Measurements from ENCODE around the gene GHSR.
"Not testable (repeated sequence)": the region's sequence is repeated elsewhere in the genome, so short reads cannot be mapped to it uniquely, and the experiment has no call there.

The GHSR gene, protein sequence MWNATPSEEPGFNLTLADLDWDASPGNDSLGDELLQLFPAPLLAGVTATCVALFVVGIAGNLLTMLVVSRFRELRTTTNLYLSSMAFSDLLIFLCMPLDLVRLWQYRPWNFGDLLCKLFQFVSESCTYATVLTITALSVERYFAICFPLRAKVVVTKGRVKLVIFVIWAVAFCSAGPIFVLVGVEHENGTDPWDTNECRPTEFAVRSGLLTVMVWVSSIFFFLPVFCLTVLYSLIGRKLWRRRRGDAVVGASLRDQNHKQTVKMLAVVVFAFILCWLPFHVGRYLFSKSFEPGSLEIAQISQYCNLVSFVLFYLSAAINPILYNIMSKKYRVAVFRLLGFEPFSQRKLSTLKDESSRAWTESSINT

DNA sequence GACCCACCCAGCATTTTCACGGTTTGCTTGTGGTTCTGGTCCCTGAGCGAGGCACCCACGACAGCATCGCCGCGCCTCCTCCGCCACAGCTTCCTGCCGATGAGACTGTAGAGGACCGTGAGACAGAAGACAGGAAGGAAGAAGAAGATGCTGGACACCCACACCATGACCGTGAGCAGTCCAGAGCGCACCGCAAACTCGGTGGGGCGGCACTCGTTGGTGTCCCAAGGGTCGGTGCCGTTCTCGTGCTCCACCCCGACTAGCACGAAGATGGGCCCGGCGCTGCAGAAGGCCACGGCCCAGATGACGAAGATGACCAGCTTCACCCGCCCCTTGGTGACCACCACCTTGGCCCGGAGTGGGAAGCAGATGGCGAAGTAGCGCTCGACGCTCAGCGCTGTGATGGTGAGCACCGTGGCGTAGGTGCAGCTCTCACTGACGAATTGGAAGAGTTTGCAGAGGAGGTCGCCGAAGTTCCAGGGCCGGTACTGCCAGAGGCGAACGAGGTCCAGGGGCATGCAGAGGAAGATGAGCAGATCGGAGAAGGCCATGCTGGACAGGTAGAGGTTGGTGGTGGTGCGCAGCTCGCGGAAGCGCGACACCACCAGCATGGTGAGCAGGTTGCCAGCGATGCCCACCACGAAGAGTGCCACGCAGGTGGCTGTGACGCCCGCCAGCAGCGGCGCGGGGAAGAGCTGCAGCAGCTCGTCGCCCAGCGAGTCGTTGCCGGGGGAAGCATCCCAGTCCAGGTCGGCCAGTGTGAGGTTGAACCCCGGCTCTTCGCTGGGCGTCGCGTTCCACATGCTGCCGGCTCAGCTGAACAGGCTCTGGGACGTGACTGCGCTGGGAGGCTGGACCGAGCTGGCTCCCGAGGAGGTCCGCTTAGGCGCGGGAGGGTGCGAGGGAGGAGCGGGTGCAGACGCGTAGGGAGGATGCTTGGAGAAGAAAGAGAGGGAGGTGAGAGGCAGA is at the start of gene GHSR:
Gene GHSR (minus strand): TSS at position 846 of the 969 bp plus-strand sequence. CDS start 43 bp downstream, at position 803.
- Histone ChIP-seq H4K20me1 (ENCODE audit: control insufficient read depth, insufficient read depth, low read depth, low read length) (no peaks in the 10 kb centered on the region), H3K27me3 (ENCODE audit: control insufficient read depth, low read length) (no peaks in the 10 kb centered on the region), H3K27ac (ENCODE audit: low read depth, low read length) (no peak within 1 kb of the TSS), H3K79me2 (ENCODE audit: control insufficient read depth, low read length) (no peaks in the 10 kb centered on the region), H3K9me2 (replicated peaks; ENCODE audit: control insufficient read depth, low read length) (no peaks in the 10 kb centered on the region), H3F3A (ENCODE audit: control insufficient read depth, insufficient read depth) (no peaks in the 10 kb centered on the region), H3K9me3 (ENCODE audit: control insufficient read depth, insufficient read depth, low read length) (peaks cover 6% of the 10 kb centered on the region; the same call in 1 of the 2 replicates), H3K4me2 (ENCODE audit: low read length) (no peak within 1 kb of the TSS), H3K36me3 (ENCODE audit: control insufficient read depth, low read length) (no peaks in the 10 kb centered on the region), H3K4me3 (ENCODE audit: low read length) (no peak within 1 kb of the TSS), H3K4me1 (ENCODE audit: control insufficient read depth, low read length) (no peaks in the 10 kb centered on the region)
- TF ChIP-seq, protein P1, sequence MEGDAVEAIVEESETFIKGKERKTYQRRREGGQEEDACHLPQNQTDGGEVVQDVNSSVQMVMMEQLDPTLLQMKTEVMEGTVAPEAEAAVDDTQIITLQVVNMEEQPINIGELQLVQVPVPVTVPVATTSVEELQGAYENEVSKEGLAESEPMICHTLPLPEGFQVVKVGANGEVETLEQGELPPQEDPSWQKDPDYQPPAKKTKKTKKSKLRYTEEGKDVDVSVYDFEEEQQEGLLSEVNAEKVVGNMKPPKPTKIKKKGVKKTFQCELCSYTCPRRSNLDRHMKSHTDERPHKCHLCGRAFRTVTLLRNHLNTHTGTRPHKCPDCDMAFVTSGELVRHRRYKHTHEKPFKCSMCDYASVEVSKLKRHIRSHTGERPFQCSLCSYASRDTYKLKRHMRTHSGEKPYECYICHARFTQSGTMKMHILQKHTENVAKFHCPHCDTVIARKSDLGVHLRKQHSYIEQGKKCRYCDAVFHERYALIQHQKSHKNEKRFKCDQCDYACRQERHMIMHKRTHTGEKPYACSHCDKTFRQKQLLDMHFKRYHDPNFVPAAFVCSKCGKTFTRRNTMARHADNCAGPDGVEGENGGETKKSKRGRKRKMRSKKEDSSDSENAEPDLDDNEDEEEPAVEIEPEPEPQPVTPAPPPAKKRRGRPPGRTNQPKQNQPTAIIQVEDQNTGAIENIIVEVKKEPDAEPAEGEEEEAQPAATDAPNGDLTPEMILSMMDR (IDR thresholded peaks at IDR 0.05; ENCODE audit: low read depth, low read length, poor library complexity, severe bottlenecking), result no peak
- TF ChIP-seq EZH2phosphoT487 (IDR thresholded peaks at IDR 0.05; ENCODE audit: borderline replicate concordance, low read length), result no peak

DNA sequence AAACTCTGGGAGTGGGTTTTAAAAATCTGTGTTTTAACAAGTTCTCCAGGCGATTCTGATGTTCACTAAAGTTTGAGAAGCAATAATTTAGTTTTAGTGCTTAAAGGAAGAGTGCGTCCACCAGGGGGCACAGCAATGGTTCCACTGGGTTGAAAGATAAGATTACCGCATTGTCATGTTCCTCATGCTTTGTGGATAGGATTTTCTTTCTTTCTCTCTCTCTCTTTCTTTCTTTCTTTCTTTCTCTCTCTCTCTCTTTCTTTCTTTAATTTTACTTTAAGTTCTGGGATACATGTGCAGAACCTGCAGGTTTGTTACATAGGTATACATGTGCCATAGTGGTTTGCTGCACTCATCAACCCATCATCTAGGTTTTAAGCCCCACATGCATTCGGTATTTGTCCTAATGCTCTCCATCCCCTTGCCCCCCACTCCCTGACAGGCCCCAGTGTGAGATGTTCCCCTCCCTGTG is 42.0 kb upstream of the GHSR start:
- TF ChIP-seq, protein P1 (IDR thresholded peaks at IDR 0.05; ENCODE audit: low read depth, low read length, poor library complexity, severe bottlenecking), result peak; percentile 73
- H3K79me2 ChIP-seq (ENCODE audit: control insufficient read depth, low read length); H3K9me2 ChIP-seq (replicated peaks; ENCODE audit: control insufficient read depth, low read length); H3K4me2 ChIP-seq (ENCODE audit: low read length); H3K9me3 ChIP-seq (ENCODE audit: control insufficient read depth, insufficient read depth, low read length); H3K4me1 ChIP-seq (ENCODE audit: control insufficient read depth, low read length); H3K36me3 ChIP-seq (ENCODE audit: control insufficient read depth, low read length); H3K27ac ChIP-seq (ENCODE audit: low read depth, low read length); H3F3A ChIP-seq (ENCODE audit: control insufficient read depth, insufficient read depth); H4K20me1 ChIP-seq (ENCODE audit: control insufficient read depth, insufficient read depth, low read depth, low read length); H3K4me3 ChIP-seq (ENCODE audit: low read length): not testable (repeated sequence)
- peaks cover 11% of the 10 kb centered on the region for H3K27me3 ChIP-seq (ENCODE audit: control insufficient read depth, low read length)

DNA sequence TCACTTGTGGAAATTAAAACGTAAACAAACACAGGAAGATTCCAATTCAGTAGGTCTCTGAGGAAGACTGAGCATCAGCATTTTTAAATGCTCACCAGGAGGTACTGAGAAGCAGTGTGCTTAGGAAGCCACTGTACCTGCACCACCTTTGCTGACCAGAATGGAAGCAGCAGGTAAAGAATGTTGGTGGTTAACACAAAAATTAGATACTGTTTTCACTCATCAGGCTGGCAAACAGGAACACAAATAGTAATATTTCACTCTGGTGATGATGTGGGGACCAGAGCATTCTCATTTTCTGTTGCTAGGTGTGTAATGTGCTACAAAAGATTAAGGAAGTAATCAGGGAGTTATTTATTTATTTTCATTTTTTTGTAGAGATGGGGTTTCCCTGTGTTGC is 29.9 kb upstream of the GHSR start:
- Histone ChIP-seq H3K79me2 (ENCODE audit: control insufficient read depth, low read length) (no peaks in the 10 kb centered on the region), H3K36me3 (ENCODE audit: control insufficient read depth, low read length) (no peaks in the 10 kb centered on the region), H3K27ac (ENCODE audit: low read depth, low read length) (no peak overlapping the region), H4K20me1 (ENCODE audit: control insufficient read depth, insufficient read depth, low read depth, low read length) (no peaks in the 10 kb centered on the region), H3F3A (ENCODE audit: control insufficient read depth, insufficient read depth) (no peaks in the 10 kb centered on the region), H3K9me3 (ENCODE audit: control insufficient read depth, insufficient read depth, low read length) (no peaks in the 10 kb centered on the region), H3K4me3 (ENCODE audit: low read length) (no peak overlapping the region), H3K4me2 (ENCODE audit: low read length) (no peak overlapping the region), H3K9me2 (replicated peaks; ENCODE audit: control insufficient read depth, low read length) (no peaks in the 10 kb centered on the region), H3K27me3 (ENCODE audit: control insufficient read depth, low read length) (0 out of 2 replicates have a peak, but pooled peaks cover 2% of the 10 kb centered on the region), H3K4me1 (ENCODE audit: control insufficient read depth, low read length) (no peaks in the 10 kb centered on the region)
- TF ChIP-seq, protein P1 (IDR thresholded peaks at IDR 0.05; ENCODE audit: low read depth, low read length, poor library complexity, severe bottlenecking), result no peak

Measured in DOHH2 (cell line).